ENCODE results near the gene TOMM20. TPM values are rescaled to one million over a fixed set of nuclear protein-coding genes. Genes with fewer than 3 reads are reported as not detected.
"Not testable (repeated sequence)": the region's sequence is repeated elsewhere in the genome, so short reads cannot be mapped to it uniquely, and the experiment has no call there.

Gene TOMM20
- total and polyA plus RNA-seq, 3 experiments from 2014 or later: 59.8 to 115 (median 108) TPM

- not testable (repeated sequence) for H3K9me3 ChIP-seq (ENCODE audit: low read length); H3K27ac ChIP-seq (ENCODE audit: low read depth, low read length); H3K36me3 ChIP-seq (ENCODE audit: insufficient read depth, low read length); DNase-seq; H3K4me3 ChIP-seq (ENCODE audit: low read length); H3K4me3 Mint-ChIP-seq; H3K27ac Mint-ChIP-seq; H3K9me3 Mint-ChIP-seq; H3K36me3 Mint-ChIP-seq; H3K27me3 ChIP-seq (ENCODE audit: insufficient read depth, low read length, poor library complexity, severe bottlenecking); H3K27me3 Mint-ChIP-seq
- H3K4me1 Mint-ChIP-seq: peaks cover 23 to 27% (median 27%) of the 10 kb centered on the region in 3 donors
- ChIA-PET CTCF (interaction anchor here (1.1 to 3.9 kb wide), 2 partner anchors 11 to 24 kb away, joined by 3 to 19 read pairs; no protein-coding TSS in a partner anchor), POLR2A (interaction anchor here (0.5 kb wide), 1 partner anchor 348 kb away, joined by 3 read pairs; no protein-coding TSS in a partner anchor)
- peaks cover 16% of the 10 kb centered on the region for H3K4me1 ChIP-seq (ENCODE audit: insufficient read depth, low read length)
These were observed 56.1 kb downstream of the TOMM20 start for GRCh38 chr1:235072577-235072976.

GRCh38 chr1:235072096-235072495 is 56.5 kb downstream of the TOMM20 start:
- H3K27me3 ChIP-seq (ENCODE audit: insufficient read depth, low read length, poor library complexity, severe bottlenecking): no peaks in the 10 kb centered on the region
- no peak overlapping the region for H3K4me3 Mint-ChIP-seq
- no peak overlapping the region for H3K27ac ChIP-seq (ENCODE audit: low read depth, low read length)
- ChIA-PET POLR2A (interaction anchor here (0.5 kb wide), 1 partner anchor 348 kb away, joined by 3 read pairs; no protein-coding TSS in a partner anchor), CTCF (interaction anchor here (1.1 to 3.9 kb wide), 2 partner anchors 12 to 24 kb away, joined by 3 to 19 read pairs; no protein-coding TSS in a partner anchor)
- no peaks in the 10 kb centered on the region for H3K9me3 Mint-ChIP-seq
- no peaks in the 10 kb centered on the region for H3K36me3 ChIP-seq (ENCODE audit: insufficient read depth, low read length)
- no peaks in the 10 kb centered on the region for H3K36me3 Mint-ChIP-seq
- no peak for DNase-seq
- H3K27ac Mint-ChIP-seq: peak overlapping the region in 1 of 8 donors; percentile 54
- H3K9me3 ChIP-seq (ENCODE audit: low read length): no peaks in the 10 kb centered on the region
- H3K27me3 Mint-ChIP-seq: peaks cover 0 to under 1% of the 10 kb centered on the region in 2 donors
- H3K4me3 ChIP-seq (ENCODE audit: low read length): no peak overlapping the region
- H3K4me1 Mint-ChIP-seq: peaks cover 23 to 24% (median 24%) of the 10 kb centered on the region in 3 donors
- peaks cover 16% of the 10 kb centered on the region for H3K4me1 ChIP-seq (ENCODE audit: insufficient read depth, low read length)

- Histone ChIP-seq H3K4me3 (ENCODE audit: low read length) (no peak overlapping the region), H3K4me1 (ENCODE audit: insufficient read depth, low read length) (peaks cover 16% of the 10 kb centered on the region), H3K27ac (ENCODE audit: low read depth, low read length) (no peak overlapping the region), H3K36me3 (ENCODE audit: insufficient read depth, low read length) (no peaks in the 10 kb centered on the region), H3K27me3 (ENCODE audit: insufficient read depth, low read length, poor library complexity, severe bottlenecking) (no peaks in the 10 kb centered on the region), H3K9me3 (ENCODE audit: low read length) (no peaks in the 10 kb centered on the region)
- ChIA-PET POLR2A (no interaction called here), CTCF (no interaction called here)
- Mint-ChIP-seq H3K4me3 (no peak overlapping the region), H3K27ac (peak overlapping the region in 1 of 8 donors; percentile 34), H3K27me3 (peaks cover 0 to 6% of the 10 kb centered on the region in 2 donors), H3K9me3 (no peaks in the 10 kb centered on the region), H3K4me1 (peaks cover 17% of the 10 kb centered on the region in 3 donors), H3K36me3 (no peaks in the 10 kb centered on the region)
- no peak for DNase-seq
These were observed 57.8 kb downstream of the TOMM20 start for GRCh38 chr1:235070819-235071218.

- Histone ChIP-seq H3K27me3 (ENCODE audit: insufficient read depth, low read length, poor library complexity, severe bottlenecking) (no peaks in the 10 kb centered on the region), H3K9me3 (ENCODE audit: low read length) (no peaks in the 10 kb centered on the region), H3K4me3 (ENCODE audit: low read length) (no peak overlapping the region), H3K27ac (ENCODE audit: low read depth, low read length) (no peak overlapping the region), H3K36me3 (ENCODE audit: insufficient read depth, low read length) (no peaks in the 10 kb centered on the region), H3K4me1 (ENCODE audit: insufficient read depth, low read length) (peaks cover 8% of the 10 kb centered on the region)
- peak overlapping the region in 3 of 8 donors; percentile 49 to 58 (median 50) for H3K27ac Mint-ChIP-seq
- peak overlapping the region in 1 of 7 donors; percentile 61 for H3K4me3 Mint-ChIP-seq
- no peaks in the 10 kb centered on the region for H3K9me3 Mint-ChIP-seq
- no peaks in the 10 kb centered on the region for H3K36me3 Mint-ChIP-seq
- H3K4me1 Mint-ChIP-seq: peaks cover 7 to 8% (median 8%) of the 10 kb centered on the region in 3 donors
- no peak for DNase-seq
- CTCF ChIA-PET: no interaction called here
- POLR2A ChIA-PET: no interaction called here
- H3K27me3 Mint-ChIP-seq: peaks cover 0 to 6% of the 10 kb centered on the region in 2 donors
These were observed 58.8 kb downstream of the TOMM20 start for GRCh38 chr1:235069577-235070563.

- Histone ChIP-seq H3K4me1 (ENCODE audit: insufficient read depth, low read length) (peaks cover under 1% of the 10 kb centered on the region), H3K27ac (ENCODE audit: low read depth, low read length) (no peak overlapping the region), H3K27me3 (ENCODE audit: insufficient read depth, low read length, poor library complexity, severe bottlenecking) (no peaks in the 10 kb centered on the region), H3K36me3 (ENCODE audit: insufficient read depth, low read length) (no peaks in the 10 kb centered on the region), H3K9me3 (ENCODE audit: low read length) (no peaks in the 10 kb centered on the region), H3K4me3 (ENCODE audit: low read length) (no peak overlapping the region)
- no peak overlapping the region for H3K4me3 Mint-ChIP-seq
- CTCF ChIA-PET: no interaction called here
- no peak for DNase-seq
- H3K36me3 Mint-ChIP-seq: no peaks in the 10 kb centered on the region
- peaks cover 0 to 6% of the 10 kb centered on the region in 2 donors for H3K27me3 Mint-ChIP-seq
- POLR2A ChIA-PET: no interaction called here
- H3K9me3 Mint-ChIP-seq: no peaks in the 10 kb centered on the region
- H3K27ac Mint-ChIP-seq: no peak overlapping the region
- H3K4me1 Mint-ChIP-seq: peaks cover under 1 to 1% (median under 1%) of the 10 kb centered on the region in 3 donors
These were observed 59.5 kb downstream of the TOMM20 start for GRCh38 chr1:235069176-235069575.

- Histone ChIP-seq H3K27ac (ENCODE audit: low read depth, low read length) (no peak overlapping the region), H3K4me3 (ENCODE audit: low read length) (no peak overlapping the region), H3K4me1 (ENCODE audit: insufficient read depth, low read length) (peaks cover under 1% of the 10 kb centered on the region), H3K9me3 (ENCODE audit: low read length) (no peaks in the 10 kb centered on the region), H3K36me3 (ENCODE audit: insufficient read depth, low read length) (no peaks in the 10 kb centered on the region), H3K27me3 (ENCODE audit: insufficient read depth, low read length, poor library complexity, severe bottlenecking) (no peaks in the 10 kb centered on the region)
- peaks cover 0 to 6% of the 10 kb centered on the region in 2 donors for H3K27me3 Mint-ChIP-seq
- no peak for DNase-seq
- H3K27ac Mint-ChIP-seq: peak overlapping the region in 1 of 8 donors; percentile 6
- peaks cover 2 to 5% (median 2%) of the 10 kb centered on the region in 3 donors for H3K4me1 Mint-ChIP-seq
- POLR2A ChIA-PET: no interaction called here
- no peaks in the 10 kb centered on the region for H3K9me3 Mint-ChIP-seq
- no peaks in the 10 kb centered on the region for H3K36me3 Mint-ChIP-seq
- H3K4me3 Mint-ChIP-seq: no peak overlapping the region
- CTCF ChIA-PET: interaction anchor here (0.7 kb wide), 1 partner anchor 15 kb away, joined by 3 read pairs; no protein-coding TSS in a partner anchor
These were observed 60.2 kb downstream of the TOMM20 start for GRCh38 chr1:235068158-235069121.

GRCh38 chr1:235067396-235068157 is 61.1 kb downstream of the TOMM20 start:
- Mint-ChIP-seq H3K27ac (peak overlapping the region in 2 of 8 donors; percentile 19 to 38), H3K9me3 (no peaks in the 10 kb centered on the region), H3K27me3 (peaks cover 0 to 6% of the 10 kb centered on the region in 2 donors), H3K4me3 (no peak overlapping the region), H3K4me1 (peaks cover 9 to 13% (median 10%) of the 10 kb centered on the region in 3 donors), H3K36me3 (no peaks in the 10 kb centered on the region)
- Histone ChIP-seq H3K9me3 (ENCODE audit: low read length) (no peaks in the 10 kb centered on the region), H3K4me3 (ENCODE audit: low read length) (no peak overlapping the region), H3K27me3 (ENCODE audit: insufficient read depth, low read length, poor library complexity, severe bottlenecking) (no peaks in the 10 kb centered on the region), H3K36me3 (ENCODE audit: insufficient read depth, low read length) (no peaks in the 10 kb centered on the region), H3K4me1 (ENCODE audit: insufficient read depth, low read length) (peaks cover 9% of the 10 kb centered on the region), H3K27ac (ENCODE audit: low read depth, low read length) (peak overlapping the region; percentile 16)
- CTCF ChIA-PET: interaction anchor here (0.7 kb wide), 1 partner anchor 16 kb away, joined by 3 read pairs; no protein-coding TSS in a partner anchor
- POLR2A ChIA-PET: no interaction called here
- DNase-seq: no peak

All from CD8-positive, alpha-beta memory T cell (primary cell).